HG02588 (cell line): ENCODE measurements around the gene UTF1.
"Not testable (repeated sequence)": the region's sequence is repeated elsewhere in the genome, so short reads cannot be mapped to it uniquely, and the experiment has no call there.

Source experiments
- ATAC-seq: cut with Tn5 transposase; IDR thresholded peaks from one replicate; pipeline ENCODE4 v1.9.1; 2021; ENCODE audit warnings: mild to moderate bottlenecking, moderate library complexity; ENCODE audit not compliant: unreplicated experiment

UTF1 gene

DNA sequence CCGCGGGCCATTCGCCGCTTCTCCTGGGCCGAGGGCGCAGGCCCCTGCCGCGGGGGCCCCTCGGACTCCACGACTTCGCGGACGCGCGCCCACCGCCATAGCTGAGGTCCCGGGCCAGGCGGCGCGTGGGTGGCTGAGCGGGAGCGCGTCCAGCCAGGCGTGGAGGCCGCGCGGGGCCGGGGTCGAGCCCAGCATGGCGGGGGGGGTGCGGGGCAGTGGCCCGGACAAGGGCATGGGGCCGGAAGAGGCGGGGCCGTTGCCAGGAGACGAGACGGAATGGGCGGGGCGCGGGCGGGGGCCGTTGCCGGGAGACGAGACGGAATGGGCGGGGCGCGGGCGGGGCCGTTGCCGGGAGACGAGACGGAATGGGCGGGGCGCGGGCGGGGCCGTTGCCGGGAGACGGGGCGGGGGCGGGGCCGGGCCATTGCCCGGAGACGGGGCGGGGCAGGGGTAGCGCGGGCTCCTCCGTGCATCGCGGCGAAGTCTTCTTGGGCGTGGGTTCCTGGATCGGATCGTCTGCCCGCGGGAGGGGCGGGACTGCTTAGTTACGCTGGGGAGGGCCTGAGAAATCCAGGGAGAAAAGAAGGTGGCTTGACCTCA lies 31.8 kb downstream of the UTF1 start:
- peak; percentile 63 for ATAC-seq

DNA sequence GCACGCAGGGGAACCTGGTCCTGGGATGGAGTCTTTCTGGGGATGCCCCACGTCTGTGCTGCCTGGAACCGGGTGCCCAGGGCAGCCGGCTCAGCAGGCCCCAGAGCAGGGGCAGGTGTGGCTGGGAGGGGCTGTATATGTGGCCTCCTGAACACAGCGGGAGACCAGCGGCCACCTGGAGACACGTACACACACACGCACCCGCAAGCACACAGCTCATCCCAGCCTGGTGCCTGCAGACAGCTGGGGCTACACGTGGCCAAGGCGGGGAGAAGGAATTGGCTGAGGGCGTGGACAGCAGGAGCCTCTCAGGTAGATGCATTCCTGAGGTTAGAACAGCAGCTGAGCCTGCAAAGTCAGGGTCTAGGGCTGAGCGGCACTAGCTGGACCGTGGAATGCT lies 32.7 kb downstream of the UTF1 start:
- no peak for ATAC-seq

DNA sequence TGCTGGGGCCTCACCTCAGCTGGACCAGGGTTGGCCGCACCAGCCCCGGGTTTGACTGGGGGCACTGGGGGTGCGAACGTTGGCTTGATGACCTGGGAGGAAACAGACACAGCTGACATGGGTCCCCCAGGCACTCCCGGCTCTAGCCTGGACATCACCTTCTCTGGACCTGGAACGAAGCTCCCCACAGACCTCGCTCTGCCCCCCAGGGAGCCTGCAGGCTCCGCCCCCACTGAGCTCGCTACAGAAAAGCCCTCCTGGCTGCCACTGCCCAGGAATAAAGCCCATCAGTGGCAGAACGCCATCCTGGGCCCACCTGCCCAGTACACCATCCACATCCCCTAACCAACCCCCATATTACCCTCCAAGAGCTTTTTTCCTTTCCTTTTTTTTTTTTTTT lies 33.7 kb downstream of the UTF1 start:
- ATAC-seq = no peak

DNA sequence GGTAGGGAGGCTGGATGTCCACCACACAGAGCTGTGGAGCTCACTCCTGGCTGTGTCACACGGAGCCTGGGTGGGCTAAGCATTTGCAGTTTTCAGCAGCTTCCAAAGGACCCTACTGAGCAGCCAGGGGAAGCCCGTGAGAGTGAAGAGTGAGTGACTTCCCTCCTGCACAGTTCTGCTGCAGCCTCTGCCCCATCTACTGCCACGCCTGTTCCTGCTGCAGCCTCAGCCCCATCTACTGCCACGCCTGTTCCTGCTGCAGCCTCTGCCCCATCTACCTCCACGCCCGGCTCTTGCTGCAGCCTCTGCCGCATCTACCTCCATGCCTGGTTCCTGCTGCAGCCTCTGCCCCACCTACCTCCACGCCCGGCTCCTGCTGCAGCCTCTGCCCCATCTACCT lies 34.4 kb downstream of the UTF1 start:
- no peak for ATAC-seq

DNA sequence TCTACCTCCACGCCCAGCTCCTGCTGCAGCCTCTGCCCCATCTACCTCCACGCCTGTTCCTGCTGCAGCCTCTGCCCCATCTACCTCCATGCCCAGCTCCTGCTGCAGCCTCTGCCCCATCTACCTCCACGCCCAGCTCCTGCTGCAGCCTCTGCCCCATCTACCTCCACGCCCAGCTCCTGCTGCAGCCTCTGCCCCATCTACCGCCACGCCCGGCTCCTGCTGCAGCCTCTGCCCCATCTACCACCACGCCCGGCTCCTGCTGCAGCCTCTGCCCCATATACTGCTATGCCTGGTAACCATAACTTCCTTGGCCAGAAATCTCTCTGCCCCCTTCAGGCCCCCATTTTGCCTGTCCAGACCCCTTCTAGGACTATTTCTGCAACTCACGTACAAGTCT lies 35.0 kb downstream of the UTF1 start:
- ATAC-seq = not testable (repeated sequence)

DNA sequence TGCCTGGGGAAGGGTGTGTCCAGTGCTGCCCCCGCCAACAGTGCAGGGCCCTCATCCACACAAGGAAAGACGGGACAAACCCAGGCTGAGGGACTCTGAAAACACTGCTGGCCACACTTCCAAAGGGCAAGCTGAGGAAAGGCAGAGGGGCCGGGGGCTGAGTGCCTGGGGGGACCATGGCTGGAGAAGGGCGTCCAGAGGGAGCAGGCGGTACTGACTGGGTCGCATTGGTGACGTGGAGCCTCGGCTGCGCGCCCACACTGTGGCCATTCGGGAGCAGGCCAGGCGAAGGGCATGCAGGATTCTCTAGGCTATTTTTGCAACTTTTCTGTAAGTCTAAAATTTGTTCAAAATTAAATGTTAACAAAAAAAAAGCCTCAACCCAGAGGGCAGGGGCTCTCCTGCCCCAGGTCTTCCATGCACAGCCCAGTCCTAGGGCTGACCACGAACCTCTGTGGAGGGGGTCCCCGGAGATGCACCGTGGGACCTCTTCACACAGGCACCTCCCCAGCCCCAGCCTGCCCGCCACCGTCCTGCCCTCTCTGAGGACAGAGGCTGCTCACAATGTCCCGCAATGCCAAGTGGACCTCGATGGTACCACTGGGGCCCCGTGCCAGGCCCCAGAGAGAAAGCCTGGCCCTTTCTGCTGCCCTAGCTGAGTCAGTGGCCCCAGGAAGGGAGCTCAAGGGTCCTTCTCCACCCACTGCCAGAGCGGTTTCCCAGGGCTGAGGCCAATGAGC lies 36.2 kb downstream of the UTF1 start:
- ATAC-seq = no peak

DNA sequence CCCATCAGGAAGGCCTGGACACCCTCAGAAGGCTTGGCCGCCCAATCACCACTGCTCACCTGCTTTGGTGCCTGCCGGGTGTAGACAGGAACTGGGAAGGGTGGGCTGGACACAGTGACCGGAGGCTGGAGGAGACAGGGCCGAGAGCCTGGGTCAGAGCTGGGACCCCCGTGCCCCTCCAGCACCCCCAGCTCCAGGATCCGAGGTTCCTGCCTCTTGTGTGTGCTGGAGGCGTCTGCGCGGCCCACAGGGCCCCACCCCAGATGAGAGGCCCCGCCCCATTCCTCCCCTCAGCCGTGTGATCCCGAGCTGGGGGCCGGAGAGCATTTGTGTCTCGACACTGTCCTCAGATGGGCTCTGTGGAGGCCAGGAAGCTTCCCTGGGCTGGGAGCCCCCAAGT lies 37.3 kb downstream of the UTF1 start:
- ATAC-seq = no peak

DNA sequence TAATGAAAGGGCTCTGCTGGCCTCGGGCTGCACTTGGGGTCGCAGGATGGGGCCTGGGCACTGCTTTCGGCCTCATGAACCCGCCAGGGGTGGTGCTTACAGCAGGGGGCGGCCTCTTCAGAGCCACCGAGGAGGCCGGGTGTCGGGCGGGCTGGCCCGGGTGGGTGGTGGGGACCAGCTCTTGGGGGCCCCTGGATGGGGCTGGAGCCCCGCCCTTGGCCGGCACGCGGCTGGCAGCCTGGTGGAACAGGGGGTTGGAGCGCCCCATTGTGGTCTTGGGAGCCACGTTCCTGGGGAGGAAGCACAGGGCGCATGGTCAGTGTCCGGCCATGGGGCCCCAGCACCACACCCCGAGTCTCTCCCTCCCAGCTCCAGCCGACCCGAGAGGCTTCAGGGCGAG lies 37.8 kb downstream of the UTF1 start:
- ATAC-seq = no peak

DNA sequence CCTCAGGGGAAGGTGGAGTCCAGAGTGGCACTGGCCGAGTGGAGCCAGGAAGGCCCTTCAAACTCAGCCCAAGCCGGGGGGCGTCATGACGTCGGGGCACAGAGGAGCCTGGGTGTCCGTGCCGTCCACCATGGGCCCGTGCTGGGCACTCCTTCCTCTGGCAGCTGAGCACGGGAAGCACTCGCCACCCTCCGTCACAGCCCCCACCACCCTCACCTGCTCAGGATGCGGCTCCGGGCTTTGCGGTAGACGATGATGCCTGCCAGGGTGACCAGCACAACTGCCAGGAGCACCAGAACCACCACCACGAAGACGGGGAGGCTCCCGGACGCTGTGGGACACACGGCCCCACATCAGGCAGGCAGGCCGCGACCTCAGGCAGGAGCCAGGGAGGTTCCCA lies 38.5 kb downstream of the UTF1 start:
- ATAC-seq = no peak

DNA sequence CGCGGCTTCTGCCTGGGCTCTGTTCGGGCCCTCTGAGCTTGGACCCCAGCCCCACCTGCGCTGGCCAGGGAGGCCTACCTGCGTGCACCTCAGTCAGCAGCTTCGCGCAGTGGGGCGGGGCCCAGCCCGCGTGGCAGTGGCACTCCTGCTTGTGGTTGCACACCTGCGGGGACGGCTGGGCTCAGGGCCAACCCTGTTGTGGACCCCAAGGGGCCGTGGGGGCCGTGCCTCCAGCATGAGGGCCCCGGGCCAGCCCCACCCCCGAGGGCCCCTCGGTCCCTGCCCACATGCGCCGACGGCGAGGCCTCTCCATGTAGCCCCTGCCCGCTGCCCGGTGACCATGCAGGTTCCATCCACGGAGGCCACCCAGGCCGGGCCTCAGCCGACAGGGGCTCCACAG lies 39.4 kb downstream of the UTF1 start:
- ATAC-seq = no peak

DNA sequence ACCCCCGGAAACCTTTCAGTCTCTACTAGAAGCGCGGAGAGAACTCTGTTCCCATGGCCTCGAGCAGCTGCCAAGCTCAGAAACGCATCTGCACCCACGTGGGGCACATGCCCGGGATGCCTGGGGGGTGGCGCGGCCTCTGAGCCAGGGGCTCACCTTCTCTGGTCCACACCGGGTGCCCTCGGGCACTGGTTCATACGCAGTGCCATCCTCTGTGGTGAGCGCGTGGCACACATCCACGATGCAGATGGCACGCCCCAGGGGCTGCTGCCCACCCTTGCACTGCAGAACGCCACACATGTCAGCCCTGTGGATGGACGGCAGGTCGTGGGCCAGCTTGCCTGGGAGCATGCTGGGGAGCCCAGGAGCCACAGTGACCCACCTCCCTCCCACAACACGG lies 40.2 kb downstream of the UTF1 start:
- no peak for ATAC-seq

DNA sequence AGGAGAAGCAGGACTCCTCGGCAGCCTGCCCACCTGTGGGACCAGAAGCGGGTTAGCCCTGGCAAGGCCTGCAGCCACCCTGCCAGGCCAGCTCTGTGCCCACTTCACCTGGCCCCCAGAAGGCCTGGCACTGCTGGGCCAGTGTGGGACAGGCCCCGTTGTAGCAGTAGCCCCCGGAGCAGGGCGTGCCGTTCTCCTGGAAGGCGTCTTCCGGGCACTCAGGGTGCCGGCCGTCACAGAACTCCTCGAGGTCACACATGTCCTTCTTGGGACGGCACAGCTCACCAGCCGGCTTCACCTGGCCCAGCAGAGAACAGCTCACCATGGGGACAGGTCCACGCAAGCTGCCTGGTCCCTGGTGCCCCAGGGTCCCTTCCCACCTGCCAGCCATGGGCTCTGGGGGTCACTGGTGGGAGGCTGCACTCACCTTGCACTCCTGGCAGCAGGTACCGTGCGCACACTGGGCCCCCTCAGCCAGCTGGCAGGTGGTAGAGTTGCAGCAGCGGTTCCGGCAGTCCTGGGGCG lies 40.8 kb downstream of the UTF1 start:
- ATAC-seq = no peak

DNA sequence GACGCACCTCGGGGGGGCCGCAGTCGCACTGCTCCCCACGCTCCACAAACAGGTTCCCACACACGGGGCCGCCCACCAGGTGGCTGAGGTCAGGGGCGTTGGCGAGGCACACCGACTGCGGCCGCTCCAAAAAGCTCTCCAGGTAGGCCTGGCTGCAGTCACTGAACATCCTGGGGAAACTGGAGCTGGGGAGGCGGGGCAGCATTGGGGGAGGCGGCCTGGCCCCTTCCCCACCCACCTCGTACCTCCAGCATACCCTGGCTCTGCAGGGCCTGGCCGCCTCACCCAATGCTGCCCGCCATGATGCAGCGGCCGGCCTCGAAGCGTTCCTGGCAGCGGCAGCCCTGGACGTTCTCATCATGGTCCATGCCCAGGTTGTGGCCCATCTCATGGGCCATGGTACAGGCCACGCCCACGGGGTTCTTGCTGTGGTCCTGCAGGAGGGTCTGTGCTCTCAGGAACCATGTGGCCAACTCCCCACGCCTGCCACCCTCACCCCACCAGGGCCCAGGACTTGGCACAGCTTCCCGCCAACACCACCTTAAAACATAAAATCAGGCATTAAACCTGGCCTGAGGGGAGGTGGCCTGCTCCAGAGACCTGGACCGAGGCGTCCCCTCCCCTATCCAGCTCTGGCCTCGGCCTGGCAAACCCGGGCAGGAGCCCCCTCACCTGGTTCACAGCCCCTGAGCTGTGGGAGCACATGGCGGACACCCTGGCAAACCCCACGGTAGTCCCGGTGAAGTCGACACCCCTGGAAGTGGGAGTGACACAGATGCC lies 41.7 kb downstream of the UTF1 start:
- no peak for ATAC-seq

DNA sequence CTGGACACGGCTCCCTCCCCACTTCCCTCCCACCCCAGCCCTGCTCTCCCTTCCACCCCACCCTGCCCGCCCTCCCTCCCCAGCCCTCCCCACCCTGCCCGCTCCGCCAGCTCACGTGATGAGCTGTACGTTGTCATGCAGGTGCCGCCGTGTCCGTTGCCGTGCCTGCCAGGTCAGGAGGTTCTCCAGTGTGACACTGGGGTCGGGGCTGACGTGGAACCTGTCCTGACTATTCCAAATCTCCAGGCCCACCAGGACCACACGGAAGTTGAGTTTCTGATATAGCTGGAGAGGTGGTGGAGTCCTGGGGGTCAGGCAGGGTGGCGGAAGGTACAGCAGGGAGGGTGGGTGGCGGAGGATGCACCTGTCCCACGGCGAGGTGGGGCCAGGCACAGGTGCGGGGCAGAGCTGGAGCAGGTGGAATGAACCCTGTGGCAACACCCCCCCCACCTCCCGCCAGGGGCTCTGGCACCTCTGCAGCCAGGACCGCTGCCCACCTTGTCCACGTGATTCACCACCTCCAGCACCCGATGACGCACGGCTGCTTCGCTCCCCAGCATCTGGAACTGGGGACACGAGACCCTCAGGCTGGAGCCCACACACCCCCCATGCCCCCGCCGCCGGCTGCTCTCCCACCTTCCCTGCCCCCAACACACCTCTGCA lies 42.4 kb downstream of the UTF1 start:
- no peak for ATAC-seq

DNA sequence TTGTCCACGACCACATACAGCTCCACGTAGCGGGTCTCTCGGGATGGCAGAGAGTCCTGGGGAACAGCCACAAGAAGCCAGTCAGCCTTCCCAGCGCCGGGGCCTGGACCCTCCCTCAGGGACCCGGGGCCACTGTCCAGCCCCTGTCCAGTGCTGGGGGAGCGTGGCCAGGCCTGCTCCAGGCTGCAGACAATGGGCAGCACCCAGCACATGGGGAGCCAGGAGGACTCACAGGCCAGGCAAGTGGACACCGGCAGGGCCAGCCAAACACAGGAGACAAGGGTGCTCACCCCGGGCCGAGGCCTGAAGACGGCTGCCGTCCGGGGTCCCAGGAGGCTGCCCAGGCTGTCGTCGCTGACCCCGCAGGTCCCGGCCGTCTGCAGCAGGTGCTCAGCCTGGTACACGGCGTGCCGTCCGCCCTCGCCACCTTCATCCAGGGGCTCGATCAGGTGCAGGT lies 43.0 kb downstream of the UTF1 start:
- ATAC-seq = no peak

DNA sequence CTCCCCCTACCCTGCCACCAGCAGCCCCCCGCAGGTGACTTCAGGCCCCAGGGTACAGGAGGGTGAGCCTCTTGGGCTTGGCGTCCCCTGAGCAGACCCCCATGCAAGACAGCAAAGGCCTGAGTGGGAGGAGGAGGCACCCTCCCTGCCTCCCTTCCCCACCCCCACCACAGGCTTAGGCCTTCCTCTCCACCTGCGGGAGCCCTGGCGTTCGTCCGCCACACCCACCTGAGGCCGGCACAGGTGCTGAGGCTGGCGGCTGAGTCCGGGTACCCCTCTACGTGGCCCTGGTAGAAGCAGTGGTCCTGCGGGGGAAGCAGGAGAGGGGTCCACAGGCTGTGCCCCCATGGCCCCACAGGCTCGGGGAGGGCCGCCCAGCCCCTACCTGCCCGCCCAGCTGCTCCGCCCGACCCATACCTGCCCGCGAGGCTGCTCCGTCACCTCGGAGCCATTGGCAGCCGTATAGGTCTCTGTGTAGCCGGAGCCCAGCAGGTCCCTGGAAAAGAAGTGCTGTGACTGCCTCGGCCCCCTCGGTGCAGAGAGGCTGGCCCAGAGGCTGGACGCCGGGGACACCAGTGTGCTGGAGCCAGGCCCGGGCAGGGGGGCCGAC lies 43.6 kb downstream of the UTF1 start:
- ATAC-seq = no peak

DNA sequence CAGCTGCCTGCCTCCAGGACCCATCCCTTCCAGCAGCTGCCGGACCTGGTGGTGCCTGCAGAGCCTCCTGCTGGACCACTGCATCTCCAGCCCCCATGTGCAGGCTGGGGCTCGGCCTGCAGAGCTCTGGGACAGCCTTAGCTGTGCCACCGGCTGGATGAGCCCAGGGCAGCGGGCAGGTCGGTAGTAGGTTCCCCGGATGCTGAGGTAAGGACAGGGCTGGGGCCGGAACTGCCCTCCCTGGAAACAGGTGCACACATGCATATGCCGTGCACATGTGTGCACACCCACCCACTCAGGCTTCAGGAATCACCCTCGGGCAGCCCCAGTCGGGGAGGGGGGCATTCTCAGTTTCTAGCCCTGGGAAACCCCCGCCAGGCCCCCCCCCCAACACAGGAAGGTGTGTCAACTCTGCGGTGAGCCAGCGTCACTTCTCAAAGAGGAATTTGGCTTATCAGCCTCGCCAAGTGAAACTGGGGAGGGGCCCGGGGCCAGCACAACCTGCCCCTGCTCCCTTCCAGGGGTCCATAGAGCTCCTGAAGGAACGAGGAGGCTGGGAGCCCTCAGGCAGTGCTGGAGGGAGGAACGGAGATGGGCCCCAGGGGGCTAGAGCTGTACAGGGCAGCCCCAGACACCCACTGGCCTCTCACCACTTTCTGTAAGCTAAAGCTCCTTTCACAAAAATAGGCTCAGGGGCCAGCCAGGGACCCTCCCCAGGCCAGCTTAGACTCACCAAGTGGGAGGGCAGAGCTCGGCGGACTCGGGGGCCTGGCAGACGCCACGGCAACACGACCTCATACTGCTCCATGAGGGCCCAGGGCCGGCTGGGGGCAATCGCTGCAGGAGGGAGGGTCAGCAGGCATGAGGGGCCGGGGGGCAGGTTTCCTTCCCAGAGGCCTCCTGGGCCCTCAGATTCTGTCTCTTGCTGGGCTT lies 45.0 kb downstream of the UTF1 start:
- ATAC-seq = peak; percentile 48

DNA sequence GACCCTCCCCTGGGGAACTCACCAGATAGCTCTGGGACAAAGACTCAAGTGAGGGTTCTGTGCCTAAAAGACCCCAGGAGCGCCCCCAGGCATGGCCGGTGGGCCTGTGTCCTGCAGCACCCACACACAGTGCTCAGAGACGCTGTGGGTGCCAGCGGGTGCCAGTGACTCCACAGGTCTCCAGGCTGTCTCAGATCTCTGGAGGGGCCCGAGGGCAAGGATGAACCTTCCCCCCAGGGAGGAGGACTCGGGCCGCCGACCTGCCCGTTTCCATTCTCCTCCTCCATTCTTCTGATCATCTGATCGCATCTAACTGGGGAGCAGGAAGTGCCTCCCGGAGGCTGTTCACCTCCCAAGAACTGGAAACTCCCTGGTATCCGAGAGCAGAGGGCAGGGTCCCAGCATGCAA lies 45.7 kb downstream of the UTF1 start:
- peak; percentile 30 for ATAC-seq

DNA sequence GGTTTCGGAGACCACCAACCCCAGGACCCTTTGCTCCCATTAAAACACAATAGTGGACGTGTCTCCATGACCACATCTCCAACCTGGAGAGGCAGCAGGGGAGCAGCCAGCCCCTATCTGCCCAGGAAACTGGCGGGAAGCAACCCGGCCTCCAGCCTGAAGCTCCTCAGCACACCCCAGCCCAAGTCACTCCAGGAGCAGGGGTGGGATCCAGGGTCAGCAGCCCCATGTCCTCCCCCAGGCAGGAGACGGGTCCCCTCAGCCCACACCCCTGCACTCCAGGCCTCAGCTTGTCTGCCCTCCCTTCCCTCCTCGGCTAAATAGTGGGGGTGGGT lies 46.0 kb downstream of the UTF1 start:
- no peak for ATAC-seq
